Liver (tissue), 3 donors: Measurements from ENCODE around the gene FSD2.
"Not testable (repeated sequence)": the region's sequence is repeated elsewhere in the genome, so short reads cannot be mapped to it uniquely, and the experiment has no call there.

ENCODE experiments used
- CTCF ChIP-seq: fragments of 150-350 bp; IDR thresholded peaks from 2 replicates; pipeline ENCODE4 v1.5.1; 2017; ENCODE audit warnings: improper control_type of control experiment, low read depth, low read length; ENCODE audit not compliant: missing input control
- REST ChIP-seq: IDR thresholded peaks from 2 replicates; pipeline ENCODE4 v1.6.1; 2016; ENCODE audit warnings: antibody characterized with exemption, mild to moderate bottlenecking
- TAF1 ChIP-seq: conservative IDR thresholded peaks from 2 replicates; pipeline ENCODE4 v1.6.1; 2016; ENCODE audit warnings: antibody characterized with exemption, mild to moderate bottlenecking
- donor health status: healthy.
- donor health status: healthy.

DNA sequence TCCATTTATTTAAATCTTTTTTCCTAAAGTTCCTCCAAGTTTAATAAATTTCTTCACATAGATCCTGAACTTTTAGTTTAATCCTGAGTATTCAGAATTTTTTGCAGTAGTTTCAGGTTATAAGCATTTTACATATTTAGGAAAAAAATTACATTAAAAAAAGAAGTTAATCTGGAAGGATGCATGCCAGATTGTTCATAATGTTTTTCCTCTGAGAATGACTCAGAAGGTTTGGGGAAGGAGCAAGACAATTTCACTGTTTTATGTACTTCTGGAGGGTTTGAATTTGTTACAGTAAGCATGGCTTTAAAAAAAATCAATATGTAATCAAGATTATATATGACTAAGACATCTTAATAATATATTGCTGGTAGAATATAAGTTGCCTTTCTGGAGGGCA is 16.0 kb upstream of the FSD2 start:
- not testable (repeated sequence) for TF ChIP-seq CTCF, TAF1, REST
